A375 (cell line): ENCODE data around the gene ZNF683. TPM values are rescaled to one million over a fixed set of nuclear protein-coding genes. Genes with fewer than 3 reads are reported as not detected.

Experiments
- total RNA-seq: library from RNA; depleted of rRNA; stranded (reverse); fragments of >200 nt; shearing (Covaris generic); gene quantifications from 2 replicates; pipeline ENCODE4 v1.2.3, GENCODE V29; 2014; rRNA removed

The ZNF683 gene
- not detected in 2 replicates for total RNA-seq

DNA sequence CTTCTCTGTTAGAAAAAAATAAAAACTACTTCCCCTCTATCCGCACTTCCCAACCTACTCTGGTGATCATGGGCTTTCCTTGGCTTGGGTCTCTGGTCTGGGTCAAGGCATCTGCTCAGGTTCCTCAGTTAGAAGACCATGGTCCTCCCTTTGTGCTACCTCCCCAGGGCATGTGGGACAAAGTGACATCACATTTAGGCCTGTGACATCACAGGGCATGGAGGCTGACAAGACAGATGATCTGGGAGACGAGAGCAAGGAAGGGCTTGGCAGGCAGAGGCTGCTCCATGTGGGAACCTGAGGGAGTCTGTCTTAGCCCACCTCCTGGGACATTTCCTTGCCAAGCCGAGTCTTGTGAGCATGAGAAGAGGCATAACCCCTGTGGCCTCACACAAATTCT, at the start of gene ZNF683:
Gene ZNF683, minus strand, starts transcription at position 140 of the 400 bp plus-strand sequence. CDS start 4,179 bp downstream, outside the sequence.

DNA sequence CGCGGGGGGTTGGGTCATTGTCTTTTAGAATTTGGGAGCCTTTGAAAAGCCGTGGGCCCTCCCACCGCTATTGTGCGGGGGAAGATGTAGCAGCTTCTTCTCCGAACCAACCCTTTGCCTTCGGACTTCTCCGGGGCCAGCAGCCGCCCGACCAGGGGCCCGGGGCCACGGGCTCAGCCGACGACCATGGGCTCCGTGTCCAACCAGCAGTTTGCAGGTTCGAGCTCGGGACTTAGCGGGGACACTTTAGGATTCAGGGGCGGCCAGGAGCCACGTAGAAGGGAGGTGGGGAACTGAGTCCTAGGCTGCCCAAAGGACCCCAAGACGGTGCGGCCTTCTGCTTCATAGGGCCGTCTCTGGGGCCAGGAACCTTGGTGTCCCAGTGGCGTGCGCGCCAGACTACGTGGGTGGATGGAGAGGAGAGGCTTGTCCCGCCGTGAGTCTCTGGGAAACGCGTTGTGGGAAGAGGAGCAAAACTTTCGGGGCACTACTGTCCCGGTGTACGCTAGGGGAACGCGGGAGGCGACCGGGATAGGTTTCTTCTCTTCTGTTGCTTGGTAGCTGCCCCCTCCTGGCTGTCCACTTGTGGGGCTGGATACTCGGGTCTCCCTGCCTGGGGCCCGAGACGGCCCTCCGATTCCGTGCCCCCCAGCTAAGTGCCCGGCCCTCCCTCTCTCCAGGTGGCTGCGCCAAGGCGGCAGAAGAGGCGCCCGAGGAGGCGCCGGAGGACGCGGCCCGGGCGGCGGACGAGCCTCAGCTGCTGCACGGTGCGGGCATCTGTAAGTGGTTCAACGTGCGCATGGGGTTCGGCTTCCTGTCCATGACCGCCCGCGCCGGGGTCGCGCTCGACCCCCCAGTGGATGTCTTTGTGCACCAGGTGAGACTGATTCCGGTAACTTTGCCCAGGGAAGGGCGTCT, 38.4 kb upstream of the ZNF683 start, which contains the start of gene LIN28A:
Gene LIN28A, plus strand, starts transcription at position 112 of the 918 bp plus-strand sequence. Its CDS starts 75 bp downstream, at position 187.

DNA sequence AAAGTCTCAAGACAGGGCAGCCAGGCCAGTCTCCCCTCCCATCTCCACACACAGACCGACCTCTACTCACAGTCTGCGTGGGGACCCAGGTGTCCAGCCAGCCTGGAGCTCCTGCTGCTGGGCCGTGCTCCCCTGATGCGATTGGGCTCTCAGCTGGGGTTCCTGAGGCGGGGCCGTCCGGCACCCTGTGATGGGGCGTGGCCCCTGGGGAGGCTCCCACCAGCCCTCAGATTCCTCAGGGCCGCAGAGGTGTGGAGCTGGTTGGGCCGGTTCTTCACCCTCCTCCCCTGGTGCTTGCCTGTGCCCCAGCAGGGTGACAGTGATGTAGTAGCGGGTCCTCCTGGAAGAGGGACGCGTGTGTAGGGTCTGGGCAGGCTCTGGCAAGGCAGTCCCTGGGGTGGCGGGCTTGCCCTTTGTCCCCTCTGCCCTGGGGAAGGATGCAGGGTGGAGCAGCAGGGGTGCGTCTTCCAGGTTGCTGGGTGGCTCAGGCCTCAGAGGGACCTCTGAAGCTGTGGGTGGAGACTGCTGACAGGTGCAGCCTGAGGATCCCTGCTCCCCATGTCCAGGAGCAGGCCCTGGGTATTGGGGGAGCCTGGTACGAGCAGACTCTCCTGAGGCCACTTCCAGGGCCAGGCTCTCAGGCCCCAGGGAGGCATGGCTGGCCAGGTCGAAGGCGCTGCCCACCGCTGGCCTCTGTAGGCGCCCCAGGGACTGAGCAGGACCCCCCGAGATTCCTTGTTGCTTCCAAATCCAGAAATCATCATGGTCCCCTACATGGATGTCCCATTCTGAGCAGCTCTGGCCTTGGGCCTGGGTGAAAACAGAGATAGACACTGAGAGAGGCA, 18.4 kb downstream of the ZNF683 start, which contains the start of gene CRYBG2:
Gene CRYBG2, minus strand, starts transcription at position 155 of the 845 bp plus-strand sequence. CDS start 7,473 bp downstream, outside the sequence.

DNA sequence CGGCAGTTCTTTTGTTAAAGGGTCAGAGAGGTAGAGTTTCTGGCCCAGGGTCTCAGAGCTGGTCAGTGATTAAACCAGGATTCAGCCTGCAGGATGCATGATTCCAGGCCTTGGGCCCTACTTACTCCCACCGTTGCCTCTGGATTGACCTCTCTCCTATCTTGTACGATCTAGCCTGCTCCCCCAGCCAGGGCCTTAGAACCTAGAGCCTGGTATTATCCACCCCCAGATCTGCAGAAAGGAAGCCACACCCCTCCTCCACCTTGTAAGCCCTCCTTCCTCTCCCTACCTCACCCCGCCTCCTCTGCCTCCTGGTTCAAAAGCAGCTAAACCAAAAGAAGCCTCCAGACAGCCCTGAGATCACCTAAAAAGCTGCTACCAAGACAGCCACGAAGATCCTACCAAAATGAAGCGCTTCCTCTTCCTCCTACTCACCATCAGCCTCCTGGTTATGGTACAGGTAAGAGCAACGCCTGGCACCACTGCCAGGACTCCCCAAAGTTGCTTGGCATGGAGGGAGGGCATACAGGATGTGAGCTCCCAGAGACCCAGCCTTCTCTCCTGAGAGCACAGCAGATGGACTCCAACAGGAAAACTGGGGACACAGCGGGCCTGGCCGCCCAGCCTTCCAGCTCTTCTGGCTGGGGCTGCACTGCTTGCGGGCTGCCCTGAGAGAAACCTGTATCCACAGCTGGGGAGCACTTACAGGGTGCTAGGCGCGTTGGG, 54.8 kb downstream of the ZNF683 start, which contains the start of gene CD52:
Gene CD52, plus strand, starts transcription at position 347 of the 726 bp plus-strand sequence. Its CDS starts 60 bp downstream, at position 407.

Other genes starting within 250 kb of the ZNF683 start
- gene FAM110D, start 213.7 kb downstream of the ZNF683 start, total RNA-seq: 0.03 TPM in 1 of 2 replicates, not detected in the other
- not detected in 2 replicates for gene C1orf232, start 203.8 kb downstream of the ZNF683 start, total RNA-seq
- gene ZNF593, start 202.8 kb downstream of the ZNF683 start, total RNA-seq: 69.6 and 124 TPM in 2 replicates
- 0.41 TPM in 1 of 2 replicates, not detected in the other for gene ZNF593OS, start 200.9 kb downstream of the ZNF683 start, total RNA-seq
- gene CNKSR1, start 195.3 kb downstream of the ZNF683 start, total RNA-seq: 0.98 and 1.8 TPM in 2 replicates
- not detected in 2 replicates for gene CATSPER4, start 182.1 kb downstream of the ZNF683 start, total RNA-seq
- gene CEP85, start 138.6 kb downstream of the ZNF683 start, total RNA-seq: 24.5 and 25.3 TPM in 2 replicates
- gene SH3BGRL3, start 92.7 kb downstream of the ZNF683 start, total RNA-seq: 113 and 170 TPM in 2 replicates
- gene UBXN11, start 66.1 kb downstream of the ZNF683 start, total RNA-seq: 13.4 and 16.9 TPM in 2 replicates
- gene CD52, start 54.8 kb downstream of the ZNF683 start, total RNA-seq: 0.41 TPM in 1 of 2 replicates, not detected in the other
- gene CRYBG2, start 18.6 kb downstream of the ZNF683 start, total RNA-seq: 0.03 TPM in 1 of 2 replicates, not detected in the other
- gene LIN28A, start 38.1 kb upstream of the ZNF683 start, total RNA-seq: not detected in 2 replicates
- gene DHDDS, start 59.6 kb upstream of the ZNF683 start, total RNA-seq: 31.8 and 39.5 TPM in 2 replicates
- gene HMGN2, start 99.7 kb upstream of the ZNF683 start, total RNA-seq: 609 and 636 TPM in 2 replicates
- 51.8 and 60.9 TPM in 2 replicates for gene RPS6KA1, start 157.0 kb upstream of the ZNF683 start, total RNA-seq